Stimulated activated CD8-positive, alpha-beta memory T cell treated with anti-CD3 and anti-CD28 coated beads, Interleukin-4, amount 100 ng/mL, for 4 hours (primary cell): Measurements from ENCODE around the gene PRDM16.

ENCODE experiments used
- DNase-seq, 2 donors: peaks; one replicate each; pipeline ENCODE4 v3.0.0-alpha.2; 2020; ENCODE audit warnings: low read depth in 2 of 2, low spot score in 1 of 2

Gene PRDM16

GRCh38 chr1:3068564-3069431 is at the start of gene PRDM16:
Gene PRDM16 (plus strand): TSS chr1:3069203. CDS start chr1:3069260, 57 bp downstream.
- DNase-seq = no peak

- no peak for DNase-seq
Measured at GRCh38 chr1:3019516-3020051, 49.4 kb upstream of the PRDM16 start.

DNA sequence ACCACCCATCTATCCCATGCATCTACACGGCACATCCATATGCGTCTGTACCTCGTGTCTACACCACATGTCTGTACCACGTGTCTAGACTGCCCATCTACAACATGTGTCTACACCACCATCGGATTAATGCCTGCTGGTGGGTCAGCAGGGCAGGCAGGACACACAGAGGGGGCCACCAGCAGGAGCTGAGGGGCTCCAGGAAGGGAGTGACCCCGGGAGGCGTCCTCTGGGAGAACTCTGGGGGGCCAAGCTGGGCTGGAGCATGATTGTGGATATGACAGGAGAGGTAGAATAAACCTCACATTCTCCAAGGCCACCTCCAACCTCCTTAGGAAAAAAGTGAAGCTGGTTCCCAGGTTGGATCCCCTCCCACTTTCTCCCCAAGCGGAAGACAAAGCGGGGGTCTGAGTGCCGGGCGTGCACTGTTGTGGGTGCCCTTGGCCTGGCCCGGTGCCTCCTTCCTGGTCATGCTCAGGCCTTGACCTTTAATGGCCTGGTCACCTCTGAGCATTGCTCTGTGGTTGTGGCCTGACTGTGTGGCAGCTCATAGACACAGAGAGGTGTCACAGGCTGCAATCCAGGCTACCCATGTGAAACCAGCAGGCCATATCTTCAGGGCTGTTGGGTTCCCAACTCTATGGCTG is 48.6 kb upstream of the PRDM16 start:
- DNase-seq = no peak

DNA sequence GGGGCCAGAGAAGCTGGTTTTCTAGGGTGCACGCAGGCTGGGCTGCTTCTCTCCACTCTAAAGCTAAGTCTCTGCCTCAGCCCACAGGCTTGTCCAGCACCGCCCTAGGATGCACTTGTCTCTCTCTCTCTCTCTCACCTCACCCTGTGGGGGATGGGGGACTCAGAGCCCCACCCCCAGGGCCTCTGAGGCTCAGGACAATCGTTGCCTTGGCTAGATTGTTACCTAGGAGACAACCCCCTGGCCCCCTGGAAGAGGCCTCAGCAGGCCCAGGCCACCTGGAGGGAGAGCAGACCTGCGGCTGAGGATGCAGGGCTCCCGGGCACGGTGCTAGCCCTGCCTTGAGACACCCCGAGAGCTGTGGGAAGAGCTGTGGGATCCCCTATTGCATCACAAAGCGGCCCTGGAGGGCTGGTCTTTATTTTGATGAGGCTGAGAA is 47.8 kb upstream of the PRDM16 start, which contains the start of gene ACTRT2:
Gene ACTRT2 (plus strand): TSS at position 235 of the 439 bp plus-strand sequence. CDS start 220 bp downstream, outside the sequence.
- no peak for DNase-seq

GRCh38 chr1:3021801-3022401 is 47.1 kb upstream of the PRDM16 start:
- DNase-seq = no peak

DNA sequence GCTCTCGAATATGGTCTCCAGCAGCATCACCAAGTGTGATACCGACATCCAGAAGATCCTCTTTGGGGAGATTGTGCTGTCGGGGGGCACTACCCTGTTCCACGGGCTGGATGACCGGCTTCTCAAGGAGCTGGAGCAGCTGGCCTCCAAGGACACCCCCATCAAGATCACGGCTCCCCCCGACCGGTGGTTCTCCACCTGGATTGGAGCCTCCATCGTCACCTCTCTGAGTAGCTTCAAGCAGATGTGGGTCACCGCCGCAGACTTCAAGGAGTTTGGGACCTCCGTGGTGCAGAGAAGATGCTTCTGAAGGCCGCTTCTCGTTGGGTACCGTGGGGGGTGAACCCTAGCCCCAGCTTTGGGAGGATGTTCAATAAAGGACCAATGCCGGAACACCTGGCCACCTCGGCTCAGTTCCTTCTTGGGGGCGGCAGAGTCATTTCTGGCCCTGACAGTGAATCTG is 46.5 kb upstream of the PRDM16 start:
- DNase-seq = no peak

DNA sequence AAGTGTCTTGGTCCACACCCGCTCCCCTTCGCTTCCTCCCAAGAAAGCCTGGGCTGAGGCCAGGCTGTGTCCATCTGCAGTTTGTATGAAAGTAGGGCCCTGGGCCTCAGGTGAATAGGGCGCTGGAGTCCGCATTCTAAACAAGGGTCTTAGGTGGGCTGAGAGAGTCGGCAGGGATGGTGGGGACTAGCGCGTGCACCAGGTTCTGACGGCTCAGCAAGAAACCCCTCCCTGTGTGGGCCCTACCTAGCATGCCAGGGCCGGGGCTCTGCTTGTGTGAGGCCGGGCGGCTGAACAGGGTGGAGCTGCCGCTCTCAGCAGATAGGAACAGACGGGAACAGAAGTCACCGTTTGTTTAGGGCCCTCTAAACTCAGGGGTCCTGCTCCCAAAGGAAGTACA is 46.0 kb upstream of the PRDM16 start:
- DNase-seq = no peak

GRCh38 chr1:3024019-3024418 is 45.0 kb upstream of the PRDM16 start:
- no peak for DNase-seq

DNA sequence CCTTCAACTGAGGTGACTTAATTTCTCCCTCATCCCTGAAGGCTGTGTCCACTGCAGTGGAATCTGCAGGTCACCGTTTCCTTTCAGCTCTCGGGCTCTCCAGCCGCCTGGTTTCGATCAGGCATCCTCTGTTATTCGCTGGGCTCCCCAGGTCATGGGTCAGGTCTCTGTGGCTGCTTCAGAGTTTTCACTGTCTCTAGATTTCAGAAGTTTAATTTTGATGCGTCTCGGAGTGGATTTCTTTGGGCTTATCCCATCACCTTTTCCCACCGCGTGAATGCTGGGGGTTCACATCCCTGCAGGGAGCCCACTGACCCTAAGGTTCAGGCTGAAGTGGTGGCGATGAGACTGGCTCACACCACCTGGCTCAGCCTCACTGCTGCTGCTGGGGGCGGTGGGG is 44.4 kb upstream of the PRDM16 start:
- no peak for DNase-seq

GRCh38 chr1:3026124-3026523 is 42.9 kb upstream of the PRDM16 start:
- DNase-seq = no peak

DNA sequence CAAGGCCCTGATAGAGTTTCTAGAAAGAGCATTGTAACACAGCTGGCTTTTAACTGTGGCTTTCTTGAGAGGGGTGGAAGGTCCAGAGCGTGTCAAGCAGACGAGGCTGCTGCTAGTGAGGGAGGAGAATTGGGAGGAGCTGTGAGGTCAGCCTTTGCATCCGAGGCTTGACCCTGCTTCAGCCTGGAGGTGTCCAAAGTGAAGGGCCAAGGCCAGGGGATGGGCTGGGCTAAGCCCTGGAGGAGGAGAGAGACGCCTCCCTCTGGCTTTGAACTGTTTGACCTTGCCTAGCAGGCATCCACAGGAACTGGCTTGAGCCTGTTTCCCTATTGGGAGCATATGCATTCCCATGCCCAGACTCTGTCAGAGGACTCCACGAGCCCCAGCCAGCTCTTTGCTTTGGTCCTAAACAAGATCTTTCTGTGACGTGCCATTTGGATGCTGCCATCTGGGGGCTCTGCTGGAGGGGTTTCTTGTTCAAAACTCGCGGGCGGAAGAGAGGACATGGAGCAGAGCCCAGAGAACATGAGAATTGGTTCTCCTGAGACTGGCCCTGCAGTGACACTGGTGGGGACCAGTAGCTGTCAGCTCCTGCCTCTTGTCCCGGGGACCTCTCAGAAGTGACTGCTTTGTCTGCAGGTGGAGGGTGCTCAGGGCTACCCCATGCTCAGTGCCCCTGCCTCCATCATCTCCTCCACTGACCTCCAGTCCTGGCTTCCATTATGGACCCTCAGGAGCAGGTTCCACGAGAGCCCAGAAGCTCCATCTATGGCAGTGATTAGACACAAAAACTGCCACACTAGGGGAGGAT is 42.2 kb upstream of the PRDM16 start:
- DNase-seq = no peak

DNA sequence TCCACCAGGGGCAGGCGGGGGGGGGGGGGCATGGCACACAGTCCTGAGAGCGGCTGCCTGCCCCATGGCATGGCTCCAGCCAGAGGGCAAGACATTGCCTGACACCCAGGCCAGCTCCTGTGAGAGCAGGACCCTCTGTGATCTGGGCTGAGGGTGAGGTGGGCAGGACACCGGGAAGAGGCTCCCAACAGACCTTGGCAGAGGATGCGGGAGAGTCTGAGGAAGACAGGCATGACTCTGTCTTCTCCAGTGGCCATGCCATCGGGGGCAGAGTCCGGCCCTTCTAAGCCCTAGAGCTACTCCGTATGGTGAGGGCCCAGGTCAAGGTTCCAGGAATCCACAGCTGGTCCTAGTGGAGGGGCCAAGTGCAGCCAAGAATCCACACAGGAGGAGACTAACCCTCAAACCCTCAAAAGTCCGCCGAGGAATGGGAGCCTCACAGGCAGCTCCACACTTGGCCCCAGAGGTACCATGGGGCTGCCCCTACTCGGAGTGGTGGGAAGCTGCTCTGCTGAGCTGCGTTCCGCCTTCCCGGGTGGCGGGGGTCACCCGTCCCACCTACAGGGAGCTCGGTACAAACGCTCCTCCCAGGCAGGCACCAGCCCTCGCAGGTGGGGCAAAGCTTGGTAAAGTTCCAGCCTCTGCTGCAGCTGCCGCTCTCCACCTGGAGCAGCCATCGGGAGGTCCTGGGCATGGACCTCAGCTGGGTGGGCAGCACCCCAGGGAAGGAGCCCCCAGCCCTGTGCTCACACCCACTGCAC is 41.2 kb upstream of the PRDM16 start:
- no peak for DNase-seq

GRCh38 chr1:3028531-3029282 is 40.3 kb upstream of the PRDM16 start:
- no peak for DNase-seq

DNA sequence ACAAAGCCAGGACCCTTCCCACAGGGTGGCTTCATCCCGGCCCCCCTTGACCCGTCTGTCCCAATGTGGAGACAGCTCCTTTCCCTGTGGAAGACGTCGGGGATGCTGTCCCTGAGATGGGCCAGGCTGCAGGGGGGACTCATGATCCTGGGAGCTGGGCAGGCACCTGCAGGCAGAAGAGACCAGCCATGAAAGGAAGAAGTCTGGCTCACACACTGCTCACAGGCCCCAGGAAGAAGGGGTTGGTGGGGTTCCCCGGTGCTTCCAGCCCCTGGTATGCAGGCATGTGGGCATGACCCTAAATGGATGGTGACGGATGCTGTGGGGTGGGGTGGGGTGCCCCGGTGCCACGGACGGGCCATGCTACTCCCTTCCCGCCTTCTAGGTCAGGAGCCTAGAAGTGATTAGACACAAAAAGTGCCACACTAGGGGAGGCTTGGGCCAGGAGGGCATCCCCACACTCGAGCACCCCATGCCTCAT is 39.5 kb upstream of the PRDM16 start:
- no peak for DNase-seq

GRCh38 chr1:3029991-3030662 is 38.9 kb upstream of the PRDM16 start:
- DNase-seq = no peak

GRCh38 chr1:3030663-3031381 is 38.2 kb upstream of the PRDM16 start:
- DNase-seq = no peak

DNA sequence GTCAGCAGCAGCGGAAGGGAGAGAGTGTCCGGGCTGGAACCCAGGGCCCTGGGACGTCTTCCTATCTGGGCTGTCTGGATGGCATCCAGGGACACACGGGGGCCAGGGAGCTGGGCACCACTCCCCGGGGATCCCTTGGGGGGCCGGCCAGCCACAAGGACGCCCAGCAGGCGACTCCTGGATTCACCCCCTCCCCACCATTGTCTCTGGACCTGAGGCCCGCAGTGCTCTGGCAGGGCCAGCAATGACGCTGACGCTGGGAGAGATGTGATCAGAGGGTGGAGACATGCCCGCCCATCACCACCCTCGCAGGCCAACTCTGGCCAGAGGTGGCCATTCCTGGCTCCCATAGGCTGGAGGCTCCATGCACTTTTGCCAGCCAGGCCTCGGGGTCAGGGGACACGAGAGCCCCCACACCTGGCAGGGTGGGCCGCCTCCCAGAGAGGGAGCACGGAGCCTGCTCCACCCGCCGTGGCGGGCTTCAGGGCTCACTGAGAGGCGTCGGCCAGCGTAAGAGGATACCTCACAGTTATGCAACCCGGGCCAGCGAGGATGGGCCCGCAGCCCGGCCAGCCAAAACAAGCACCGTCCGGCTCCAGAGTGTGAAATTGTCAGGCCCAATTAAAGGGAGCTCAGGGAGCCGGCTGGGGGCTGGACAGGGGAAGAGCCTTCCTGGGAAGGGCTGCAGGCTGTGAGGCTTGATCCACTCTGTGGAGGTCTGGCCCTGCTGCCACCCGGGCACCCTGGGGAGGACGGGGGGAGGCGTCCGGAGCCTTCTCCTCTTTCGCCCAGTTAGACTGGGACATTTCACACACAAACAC is 37.4 kb upstream of the PRDM16 start:
- DNase-seq = no peak
